GM23338 (cell line): ENCODE data around the gene ABCF1.

Experiments
- CREB1 ChIP-seq: fragments of 250-450 bp; sonication (Bioruptor Pico); IDR thresholded peaks from 2 replicates; pipeline ENCODE4 v1.5.0; 2020; ENCODE audit warnings: low read depth, mild to moderate bottlenecking, moderate library complexity
- EZH2 ChIP-seq: fragments of 200-600 bp; sonication (generic); IDR thresholded peaks from one replicate; pipeline ENCODE4 v1.8.0; 2017; ENCODE audit warnings: antibody characterized with exemption, mild to moderate bottlenecking, low read depth; ENCODE audit not compliant: unreplicated experiment
- EZH2phosphoT487 ChIP-seq: fragments of 200-600 bp; sonication (generic); IDR thresholded peaks from one replicate; pipeline ENCODE4 v1.8.1; 2018; ENCODE audit warnings: antibody characterized with exemption; ENCODE audit not compliant: unreplicated experiment
- JUNB ChIP-seq: IDR thresholded peaks from one replicate; pipeline ENCODE4 v1.6.1; 2016; ENCODE audit warnings: antibody characterized with exemption; ENCODE audit not compliant: unreplicated experiment
- NANOG ChIP-seq: IDR thresholded peaks from 2 replicates; pipeline ENCODE4 v1.6.1; 2016; ENCODE audit warnings: antibody characterized with exemption, borderline replicate concordance
- POLR2AphosphoS5 ChIP-seq: IDR thresholded peaks from 2 replicates; pipeline ENCODE4 v1.6.1; 2016; ENCODE audit warnings: antibody characterized with exemption, low read depth
- STAT1 ChIP-seq: IDR thresholded peaks from one replicate; pipeline ENCODE4 v1.6.1; 2016; ENCODE audit warnings: antibody characterized with exemption; ENCODE audit not compliant: unreplicated experiment
- ZNF331 ChIP-seq: fragments of 250-450 bp; sonication (Bioruptor Pico); IDR thresholded peaks from 2 replicates; pipeline ENCODE4 v1.5.0; 2020; ENCODE audit warnings: low read depth, mild to moderate bottlenecking, moderate library complexity
- TF ChIP-seq, protein P1 (sequence below), 2 experiments: fragments of 200-600 bp in 1 of 2; sonication (generic) in 1 of 2; conservative IDR thresholded peaks; 2 replicates each; pipeline versions ENCODE4 v1.5.1 to v1.6.1; 2016 to 2017; ENCODE audit warnings: antibody characterized with exemption in 2 of 2, low read depth in 2 of 2, mild to moderate bottlenecking in 2 of 2, moderate library complexity in 1 of 2
- TF ChIP-seq, protein P2 (sequence below): IDR thresholded peaks from one replicate; pipeline ENCODE4 v1.6.1; 2018; ENCODE audit warnings: antibody characterized with exemption; ENCODE audit not compliant: unreplicated experiment
- TF ChIP-seq, protein P3 (sequence below): IDR thresholded peaks from 2 replicates; pipeline ENCODE4 v1.6.1; 2016; ENCODE audit warnings: antibody characterized with exemption

DNA sequence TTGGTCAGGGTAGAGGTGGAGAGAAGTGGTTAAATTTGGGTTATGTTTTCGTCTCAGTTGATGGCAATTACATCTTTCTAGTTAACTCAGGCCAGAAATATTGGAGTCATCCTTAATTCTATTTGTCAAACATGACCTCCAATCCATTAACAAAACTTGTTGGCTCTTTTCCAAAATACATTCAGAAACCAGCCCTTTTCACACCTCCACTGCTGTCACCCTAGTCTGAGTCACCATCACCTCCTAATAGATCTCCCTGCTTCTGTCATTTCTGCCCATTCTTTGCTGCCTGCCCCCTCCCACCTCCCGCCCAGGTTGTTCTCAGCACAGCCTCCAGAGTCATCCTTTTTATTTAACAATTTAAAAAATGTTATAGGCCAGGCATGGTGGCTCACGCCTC lies 3.0 kb upstream of the ABCF1 start:
- TF ChIP-seq, protein P1, sequence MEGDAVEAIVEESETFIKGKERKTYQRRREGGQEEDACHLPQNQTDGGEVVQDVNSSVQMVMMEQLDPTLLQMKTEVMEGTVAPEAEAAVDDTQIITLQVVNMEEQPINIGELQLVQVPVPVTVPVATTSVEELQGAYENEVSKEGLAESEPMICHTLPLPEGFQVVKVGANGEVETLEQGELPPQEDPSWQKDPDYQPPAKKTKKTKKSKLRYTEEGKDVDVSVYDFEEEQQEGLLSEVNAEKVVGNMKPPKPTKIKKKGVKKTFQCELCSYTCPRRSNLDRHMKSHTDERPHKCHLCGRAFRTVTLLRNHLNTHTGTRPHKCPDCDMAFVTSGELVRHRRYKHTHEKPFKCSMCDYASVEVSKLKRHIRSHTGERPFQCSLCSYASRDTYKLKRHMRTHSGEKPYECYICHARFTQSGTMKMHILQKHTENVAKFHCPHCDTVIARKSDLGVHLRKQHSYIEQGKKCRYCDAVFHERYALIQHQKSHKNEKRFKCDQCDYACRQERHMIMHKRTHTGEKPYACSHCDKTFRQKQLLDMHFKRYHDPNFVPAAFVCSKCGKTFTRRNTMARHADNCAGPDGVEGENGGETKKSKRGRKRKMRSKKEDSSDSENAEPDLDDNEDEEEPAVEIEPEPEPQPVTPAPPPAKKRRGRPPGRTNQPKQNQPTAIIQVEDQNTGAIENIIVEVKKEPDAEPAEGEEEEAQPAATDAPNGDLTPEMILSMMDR (conservative IDR thresholded peaks at IDR 0.05; ENCODE audit: low read depth in 2 of 2) = no peak
- TF ChIP-seq EZH2 (no peak), POLR2AphosphoS5 (no peak), CREB1 (CRISPR knock-in tag) (no peak), NANOG (no peak), EZH2phosphoT487 (no peak), ZNF331 (CRISPR knock-in tag) (no peak), JUNB (no peak), STAT1 (no peak)
- TF ChIP-seq, protein P2, sequence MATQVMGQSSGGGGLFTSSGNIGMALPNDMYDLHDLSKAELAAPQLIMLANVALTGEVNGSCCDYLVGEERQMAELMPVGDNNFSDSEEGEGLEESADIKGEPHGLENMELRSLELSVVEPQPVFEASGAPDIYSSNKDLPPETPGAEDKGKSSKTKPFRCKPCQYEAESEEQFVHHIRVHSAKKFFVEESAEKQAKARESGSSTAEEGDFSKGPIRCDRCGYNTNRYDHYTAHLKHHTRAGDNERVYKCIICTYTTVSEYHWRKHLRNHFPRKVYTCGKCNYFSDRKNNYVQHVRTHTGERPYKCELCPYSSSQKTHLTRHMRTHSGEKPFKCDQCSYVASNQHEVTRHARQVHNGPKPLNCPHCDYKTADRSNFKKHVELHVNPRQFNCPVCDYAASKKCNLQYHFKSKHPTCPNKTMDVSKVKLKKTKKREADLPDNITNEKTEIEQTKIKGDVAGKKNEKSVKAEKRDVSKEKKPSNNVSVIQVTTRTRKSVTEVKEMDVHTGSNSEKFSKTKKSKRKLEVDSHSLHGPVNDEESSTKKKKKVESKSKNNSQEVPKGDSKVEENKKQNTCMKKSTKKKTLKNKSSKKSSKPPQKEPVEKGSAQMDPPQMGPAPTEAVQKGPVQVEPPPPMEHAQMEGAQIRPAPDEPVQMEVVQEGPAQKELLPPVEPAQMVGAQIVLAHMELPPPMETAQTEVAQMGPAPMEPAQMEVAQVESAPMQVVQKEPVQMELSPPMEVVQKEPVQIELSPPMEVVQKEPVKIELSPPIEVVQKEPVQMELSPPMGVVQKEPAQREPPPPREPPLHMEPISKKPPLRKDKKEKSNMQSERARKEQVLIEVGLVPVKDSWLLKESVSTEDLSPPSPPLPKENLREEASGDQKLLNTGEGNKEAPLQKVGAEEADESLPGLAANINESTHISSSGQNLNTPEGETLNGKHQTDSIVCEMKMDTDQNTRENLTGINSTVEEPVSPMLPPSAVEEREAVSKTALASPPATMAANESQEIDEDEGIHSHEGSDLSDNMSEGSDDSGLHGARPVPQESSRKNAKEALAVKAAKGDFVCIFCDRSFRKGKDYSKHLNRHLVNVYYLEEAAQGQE = no peak
- TF ChIP-seq, protein P3, sequence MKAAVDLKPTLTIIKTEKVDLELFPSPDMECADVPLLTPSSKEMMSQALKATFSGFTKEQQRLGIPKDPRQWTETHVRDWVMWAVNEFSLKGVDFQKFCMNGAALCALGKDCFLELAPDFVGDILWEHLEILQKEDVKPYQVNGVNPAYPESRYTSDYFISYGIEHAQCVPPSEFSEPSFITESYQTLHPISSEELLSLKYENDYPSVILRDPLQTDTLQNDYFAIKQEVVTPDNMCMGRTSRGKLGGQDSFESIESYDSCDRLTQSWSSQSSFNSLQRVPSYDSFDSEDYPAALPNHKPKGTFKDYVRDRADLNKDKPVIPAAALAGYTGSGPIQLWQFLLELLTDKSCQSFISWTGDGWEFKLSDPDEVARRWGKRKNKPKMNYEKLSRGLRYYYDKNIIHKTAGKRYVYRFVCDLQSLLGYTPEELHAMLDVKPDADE = no peak
